ENCODE results near the gene ERG28. TPM values are rescaled to one million over a fixed set of nuclear protein-coding genes. Genes with fewer than 3 reads are reported as not detected.
A peak's percentile ranks its signal among the peaks of the same experiment; 100 is the strongest.
"Not testable (repeated sequence)": the region's sequence is repeated elsewhere in the genome, so short reads cannot be mapped to it uniquely, and the experiment has no call there.

Gene ERG28
- total and polyA plus RNA-seq, 2 experiments from 2014 or later = 27.9 to 95.1 TPM

DNA sequence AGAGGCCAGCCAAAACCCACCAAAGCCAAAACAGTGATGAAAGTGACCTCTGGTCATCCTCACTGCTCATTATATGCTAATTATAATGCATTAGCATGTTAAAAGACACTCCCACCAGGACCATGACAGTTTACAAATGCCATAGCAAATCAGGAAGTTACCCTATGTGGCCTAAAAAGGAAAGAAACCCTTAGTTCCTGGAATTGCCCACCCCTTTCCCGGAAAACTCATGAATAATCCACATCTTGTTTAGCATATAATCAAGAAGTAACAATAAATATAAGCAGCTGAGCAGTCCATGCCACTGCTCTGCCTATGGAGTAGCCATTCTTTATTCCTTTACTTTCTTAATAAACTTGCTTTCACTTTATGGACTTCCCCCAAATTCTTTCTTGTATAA, 60.6 kb downstream of the ERG28 start:
- H3K27me3 Mint-ChIP-seq (ENCODE audit: insufficient read depth, low read depth, poor library complexity); H3K27me3 ChIP-seq (ENCODE audit: insufficient read depth); H3K4me3 ChIP-seq; H3K27ac Mint-ChIP-seq; H3K9me3 Mint-ChIP-seq; H3K4me3 Mint-ChIP-seq; H2AFZ ChIP-seq; H3K36me3 ChIP-seq (ENCODE audit: insufficient read depth); H3K79me2 ChIP-seq (replicated peaks; ENCODE audit: insufficient read depth); H4K20me1 ChIP-seq (replicated peaks; ENCODE audit: insufficient read depth); ATAC-seq; H3K4me2 ChIP-seq; H3K9me2 ChIP-seq (ENCODE audit: insufficient read depth); H3K36me3 Mint-ChIP-seq (ENCODE audit: low read depth); H3K27ac ChIP-seq (ENCODE audit: low read depth); H3F3A ChIP-seq (replicated peaks; ENCODE audit: low read depth); H3K4me1 ChIP-seq (ENCODE audit: insufficient read depth); DNase-seq (ENCODE audit: low spot score): not testable (repeated sequence)
- H3K4me1 Mint-ChIP-seq = peaks cover 22% of the 10 kb centered on the region

Small RNA genes within 50 kb of the gene (small RNA-seq; reads per million reads assigned to genes)
- 0.35 reads per million, percentile 19 among the genes with 10 or more reads in this experiment for gene RNA5SP387 (ENCODE audit: low replicate concordance)

Other genes with a start within 250 kb of the ERG28 start
- gene JDP2, start 232.9 kb downstream of the ERG28 start, total RNA-seq (2014; rRNA removed; shearing (Covaris generic)) = 38.9 and 46.4 TPM in 2 replicates
- gene JDP2, start 232.9 kb downstream of the ERG28 start, polyA plus RNA-seq (2016; fragmentation: Nextera tagmentation; extraction: Ambion mirVana) = 12.5 and 13.3 TPM in 2 replicates
- gene BATF, start 138.4 kb downstream of the ERG28 start, total RNA-seq (2014; rRNA removed; shearing (Covaris generic)) = not detected in 2 replicates
- not detected in 2 replicates for gene BATF, start 138.4 kb downstream of the ERG28 start, polyA plus RNA-seq (2016; fragmentation: Nextera tagmentation; extraction: Ambion mirVana)
- gene FLVCR2, start 82.3 kb downstream of the ERG28 start, total RNA-seq (2014; rRNA removed; shearing (Covaris generic)) = 3.1 and 3.3 TPM in 2 replicates
- gene FLVCR2, start 82.3 kb downstream of the ERG28 start, polyA plus RNA-seq (2016; fragmentation: Nextera tagmentation; extraction: Ambion mirVana) = 1.4 and 3.4 TPM in 2 replicates
- gene TTLL5, start 370 bp upstream of the ERG28 start, total RNA-seq (2014; rRNA removed; shearing (Covaris generic)) = 34.2 and 35.4 TPM in 2 replicates
- gene TTLL5, start 370 bp upstream of the ERG28 start, polyA plus RNA-seq (2016; fragmentation: Nextera tagmentation; extraction: Ambion mirVana) = 24.5 and 33.5 TPM in 2 replicates

Data from GM23338 (cell line).